Smooth muscle cell (in vitro differentiated cells): Measurements from ENCODE around the gene TLE4. TPM values are rescaled to one million over a fixed set of nuclear protein-coding genes. Genes with fewer than 3 reads are reported as not detected.
"Not testable (repeated sequence)": the region's sequence is repeated elsewhere in the genome, so short reads cannot be mapped to it uniquely, and the experiment has no call there.

Source experiments
- DNase-seq: peaks from one replicate; lab custom pipeline; 2025; ENCODE audit not compliant: unreplicated experiment; lab: John Stamatoyannopoulos, UW
- H2AFZ ChIP-seq: fragments of 200-600 bp; sonication (generic); 2 replicates; pipeline ENCODE4 v1.6.0; 2016; ENCODE audit warnings: antibody characterized with exemption, low read depth, mild to moderate bottlenecking
- H3F3A ChIP-seq: fragments of 200-600 bp; sonication (generic); 2 replicates; pipeline ENCODE4 v1.6.0; 2017; ENCODE audit warnings: antibody characterized with exemption, low read depth
- H3K27ac ChIP-seq: fragments of 200-600 bp; sonication (generic); 2 replicates; pipeline ENCODE4 v1.5.1; 2016; ENCODE audit warnings: low read depth, mild to moderate bottlenecking
- H3K27me3 ChIP-seq: fragments of 200-600 bp; sonication (generic); 2 replicates; pipeline ENCODE4 v1.6.1; 2016; ENCODE audit warnings: low read depth, mild to moderate bottlenecking
- H3K36me3 ChIP-seq: fragments of 200-600 bp; sonication (generic); 2 replicates; pipeline ENCODE4 v1.5.1; 2016; ENCODE audit warnings: low read depth
- H3K4me1 ChIP-seq: fragments of 200-600 bp; sonication (generic); 2 replicates; pipeline ENCODE4 v1.5.1; 2016; ENCODE audit warnings: low read depth
- H3K4me2 ChIP-seq: fragments of 200-600 bp; sonication (generic); 2 replicates; pipeline ENCODE4 v1.6.0; 2016; ENCODE audit warnings: mild to moderate bottlenecking
- H3K4me3 ChIP-seq: fragments of 200-600 bp; sonication (generic); 2 replicates; pipeline ENCODE4 v1.5.1; 2016; ENCODE audit warnings: mild to moderate bottlenecking
- H3K79me2 ChIP-seq: fragments of 200-600 bp; sonication (generic); 2 replicates; pipeline ENCODE4 v1.6.0; 2016; ENCODE audit warnings: low read depth, mild to moderate bottlenecking
- H3K9ac ChIP-seq: fragments of 200-600 bp; sonication (generic); 2 replicates; pipeline ENCODE4 v1.6.0; 2016; ENCODE audit warnings: low read depth
- H3K9me3 ChIP-seq: fragments of 200-600 bp; sonication (generic); replicated peaks from 2 replicates; pipeline ENCODE4 v1.5.1; 2016; ENCODE audit warnings: low read depth
- H4K20me1 ChIP-seq: fragments of 200-600 bp; sonication (generic); 2 replicates; pipeline ENCODE4 v1.6.0; 2016; ENCODE audit warnings: low read depth
- CTCF ChIP-seq: fragments of 200-600 bp; sonication (generic); IDR thresholded peaks from 2 replicates; pipeline ENCODE4 v1.5.1; 2017; ENCODE audit warnings: borderline replicate concordance, mild to moderate bottlenecking, antibody characterized with exemption; ENCODE audit not compliant: insufficient read depth, poor library complexity, severe bottlenecking
- WGBS: methylation state at CpG from one replicate; pipeline ENCODE4 v1.1.7; 2016; ENCODE audit warnings: low lambda C conversion rate; 5-methylcytosine and 5-hydroxymethylcytosine counted together
- polyA plus RNA-seq: library from polyadenylated mRNA; unstranded; fragments of >200 nt; fragmentation: Nextera tagmentation; extraction: Ambion mirVana; gene quantifications from 2 replicates; pipeline ENCODE4 v1.2.1, GENCODE V29; 2016
- total RNA-seq: library from RNA; depleted of rRNA; stranded (reverse); fragments of >200 nt; gene quantifications from 2 replicates; pipeline ENCODE4 v1.2.3, GENCODE V29; 2014

Gene TLE4
- total and polyA plus RNA-seq, 2 experiments from 2014 or later = 31.6 to 74.3 TPM

- peaks cover 85% of the 10 kb centered on the region for H4K20me1 ChIP-seq
- no peak overlapping the region for H2AFZ ChIP-seq
- peaks cover 24% of the 10 kb centered on the region for H3K4me1 ChIP-seq
- H3K27me3 ChIP-seq = no peaks in the 10 kb centered on the region
- no peaks in the 10 kb centered on the region for H3K36me3 ChIP-seq
- no peak overlapping the region for H3K4me2 ChIP-seq
- no peak for TF ChIP-seq CTCF
- no peak overlapping the region for H3K27ac ChIP-seq
- no peaks in the 10 kb centered on the region for H3K9me3 ChIP-seq
- DNase-seq = no peak
- WGBS = 82% methylated on average over 3 of the region's 3 CpGs
- no peaks in the 10 kb centered on the region for H3F3A ChIP-seq
- no peak overlapping the region for H3K4me3 ChIP-seq
- H3K79me2 ChIP-seq = peaks cover 50% of the 10 kb centered on the region
- no peak overlapping the region for H3K9ac ChIP-seq
Observed at GRCh38 chr9:79633558-79633957, 61.8 kb downstream of the TLE4 start.

GRCh38 chr9:79637177-79637925 is 65.6 kb downstream of the TLE4 start:
- TF ChIP-seq CTCF = no peak
- Histone ChIP-seq H3K4me2 (no peak overlapping the region), H3K27ac (no peak overlapping the region), H3K4me3 (no peak overlapping the region), H4K20me1 (peaks cover 74% of the 10 kb centered on the region), H3K9ac (no peak overlapping the region), H3K4me1 (peaks cover 15% of the 10 kb centered on the region), H3F3A (no peaks in the 10 kb centered on the region), H3K9me3 (no peaks in the 10 kb centered on the region), H3K27me3 (no peaks in the 10 kb centered on the region), H3K79me2 (peaks cover 43% of the 10 kb centered on the region), H2AFZ (no peak overlapping the region), H3K36me3 (no peaks in the 10 kb centered on the region)
- 83% methylated on average over 2 of the region's 2 CpGs for WGBS
- no peak for DNase-seq

GRCh38 chr9:79638806-79639205 is 67.0 kb downstream of the TLE4 start:
- Histone ChIP-seq H3K4me2 (no peak overlapping the region), H2AFZ (no peak overlapping the region), H4K20me1 (peaks cover 71% of the 10 kb centered on the region), H3K79me2 (peaks cover 41% of the 10 kb centered on the region), H3K9me3 (no peaks in the 10 kb centered on the region), H3K36me3 (peaks cover 6% of the 10 kb centered on the region), H3K4me3 (no peak overlapping the region), H3K9ac (no peak overlapping the region), H3K27me3 (no peaks in the 10 kb centered on the region), H3F3A (no peaks in the 10 kb centered on the region), H3K4me1 (peaks cover 12% of the 10 kb centered on the region), H3K27ac (no peak overlapping the region)
- no peak for DNase-seq
- TF ChIP-seq CTCF = no peak
- 93% methylated on average over 2 of the region's 2 CpGs for WGBS

- H3F3A ChIP-seq = no peaks in the 10 kb centered on the region
- no peak overlapping the region for H3K9ac ChIP-seq
- H3K4me1 ChIP-seq = peaks cover 12% of the 10 kb centered on the region
- H3K36me3 ChIP-seq = peaks cover 10% of the 10 kb centered on the region
- H3K27me3 ChIP-seq = no peaks in the 10 kb centered on the region
- no peak overlapping the region for H3K27ac ChIP-seq
- H3K9me3 ChIP-seq = no peaks in the 10 kb centered on the region
- no peak for TF ChIP-seq CTCF
- H3K79me2 ChIP-seq = peaks cover 41% of the 10 kb centered on the region
- 80% methylated on average over 1 of the region's 1 CpG for WGBS
- peaks cover 70% of the 10 kb centered on the region for H4K20me1 ChIP-seq
- H2AFZ ChIP-seq = no peak overlapping the region
- no peak for DNase-seq
- no peak overlapping the region for H3K4me2 ChIP-seq
- H3K4me3 ChIP-seq = no peak overlapping the region
Observed at GRCh38 chr9:79639354-79639753, 67.6 kb downstream of the TLE4 start.

- H3K9me3 ChIP-seq, H3K27me3 ChIP-seq, H3K9ac ChIP-seq, H3K27ac ChIP-seq, H3F3A ChIP-seq, DNase-seq, H3K4me2 ChIP-seq, H3K4me3 ChIP-seq, H2AFZ ChIP-seq: not testable (repeated sequence)
- peaks cover 14% of the 10 kb centered on the region for H3K4me1 ChIP-seq
- peaks cover 36% of the 10 kb centered on the region for H3K79me2 ChIP-seq
- H4K20me1 ChIP-seq = peaks cover 62% of the 10 kb centered on the region
- peaks cover 10% of the 10 kb centered on the region for H3K36me3 ChIP-seq
- 97% methylated on average over 3 of the region's 3 CpGs for WGBS
Observed at GRCh38 chr9:79640067-79640466, 68.3 kb downstream of the TLE4 start.
